PC-3 (cell line): ENCODE data around the gene SHISAL2A.

ENCODE experiments used
- EZH2 ChIP-seq: fragments of 300-600 bp; sonication (generic); IDR thresholded peaks from one replicate; pipeline ENCODE4 v1.6.1; 2017; ENCODE audit warnings: antibody characterized with exemption, mild to moderate bottlenecking, low read length; ENCODE audit not compliant: unreplicated experiment
- EZH2phosphoT487 ChIP-seq: fragments of 300-600 bp; sonication (generic); IDR thresholded peaks from 2 replicates; pipeline ENCODE4 v1.6.1; 2018; ENCODE audit warnings: mild to moderate bottlenecking, antibody characterized with exemption, low read length, borderline replicate concordance
- TF ChIP-seq, protein P1 (sequence below): fragments of 300-600 bp; sonication (generic); conservative IDR thresholded peaks from 2 replicates; pipeline ENCODE4 v1.5.1; 2017; ENCODE audit warnings: antibody characterized with exemption, low read depth, mild to moderate bottlenecking, low read length

DNA sequence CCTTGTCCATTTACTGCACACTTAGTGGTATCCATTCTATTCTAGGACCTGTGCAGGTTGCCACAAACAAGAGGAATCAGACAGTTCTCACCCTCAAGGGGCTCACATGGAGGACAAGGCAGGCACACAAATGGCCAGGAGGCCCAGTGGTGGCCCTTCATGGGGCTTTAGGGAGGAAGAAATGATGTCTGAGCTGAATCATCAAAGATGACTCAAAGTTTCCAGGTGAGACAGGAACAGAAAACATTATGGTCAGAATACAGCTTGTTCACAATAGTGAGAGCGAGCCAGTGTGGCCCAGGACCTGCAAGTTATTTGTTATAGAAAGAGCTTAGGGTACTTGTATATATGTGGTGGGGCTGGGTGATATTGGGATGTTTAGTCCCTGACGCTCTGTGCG is 26.4 kb downstream of the SHISAL2A start:
- TF ChIP-seq EZH2 (no peak), EZH2phosphoT487 (no peak)
- TF ChIP-seq, protein P1, sequence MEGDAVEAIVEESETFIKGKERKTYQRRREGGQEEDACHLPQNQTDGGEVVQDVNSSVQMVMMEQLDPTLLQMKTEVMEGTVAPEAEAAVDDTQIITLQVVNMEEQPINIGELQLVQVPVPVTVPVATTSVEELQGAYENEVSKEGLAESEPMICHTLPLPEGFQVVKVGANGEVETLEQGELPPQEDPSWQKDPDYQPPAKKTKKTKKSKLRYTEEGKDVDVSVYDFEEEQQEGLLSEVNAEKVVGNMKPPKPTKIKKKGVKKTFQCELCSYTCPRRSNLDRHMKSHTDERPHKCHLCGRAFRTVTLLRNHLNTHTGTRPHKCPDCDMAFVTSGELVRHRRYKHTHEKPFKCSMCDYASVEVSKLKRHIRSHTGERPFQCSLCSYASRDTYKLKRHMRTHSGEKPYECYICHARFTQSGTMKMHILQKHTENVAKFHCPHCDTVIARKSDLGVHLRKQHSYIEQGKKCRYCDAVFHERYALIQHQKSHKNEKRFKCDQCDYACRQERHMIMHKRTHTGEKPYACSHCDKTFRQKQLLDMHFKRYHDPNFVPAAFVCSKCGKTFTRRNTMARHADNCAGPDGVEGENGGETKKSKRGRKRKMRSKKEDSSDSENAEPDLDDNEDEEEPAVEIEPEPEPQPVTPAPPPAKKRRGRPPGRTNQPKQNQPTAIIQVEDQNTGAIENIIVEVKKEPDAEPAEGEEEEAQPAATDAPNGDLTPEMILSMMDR, result no peak
